K562 (cell line): ENCODE data around the gene TMEM163. TPM values are rescaled to one million over a fixed set of nuclear protein-coding genes. Genes with fewer than 3 reads are reported as not detected.

Experiments used
- ATAC-seq: fragments of 200-7000 bp; cut with Tn5 transposase; 3 replicates; pipeline ENCODE4 v1.9.1; 2020; ENCODE audit warnings: moderate library complexity
- BruUV-seq: library from RNA; stranded (reverse); fragments of 400-500 nt; replicated peaks from 2 replicates; lab custom pipeline; 2021; lab: Mats Ljungman, UMichigan
- CTCF ChIA-PET: fragments of 300-600 bp; formaldehyde crosslinking; extraction: SDS; loops from one replicate; lab custom pipeline; 2021; ENCODE audit warnings: low intra/inter-chr PET ratio; lab: Yijun Ruan, JAX
- POLR2A ChIA-PET: fragments of 300-600, 350-650 bp; sonication (Branson Sonifier 250); formaldehyde crosslinking; extraction: SDS; loops from one replicate; lab custom pipeline; 2021; ENCODE audit warnings: antibody characterized with exemption, inconsistent platforms; lab: Yijun Ruan, JAX
- DNase-seq, 4 experiments: peaks; one replicate each; pipeline versions ENCODE4 v3.0.0 to v3.0.0-alpha.2; 2011 to 2018; ENCODE audit warnings: low spot score in 3 of 4, mixed read lengths in 3 of 4; ENCODE audit errors: extremely low read depth in 1 of 4
- FAIRE-seq: peaks from 2 replicates; lab custom pipeline; 2011; peaks lifted over from hg19 to GRCh38; lab: Jason Lieb, UNC
- H2AFZ ChIP-seq: 2 replicates; pipeline ENCODE4 v1.6.0; 2011; ENCODE audit warnings: low read depth, low read length, control low read depth, inconsistent platforms
- H3K27ac ChIP-seq: fragments of 200-600 bp; 3 replicates; pipeline ENCODE4 v1.8.0; 2011; ENCODE audit warnings: low read depth, mild to moderate bottlenecking, control low read depth, inconsistent platforms, low read length, moderate library complexity, mixed read lengths; ENCODE audit errors: extremely low read depth
- H3K27me3 ChIP-seq, 2 experiments: fragments of 300-600 bp in 1 of 2; 2 replicates in 1 of 2; 3 replicates in 1 of 2; pipeline versions ENCODE4 v1.6.0 to v1.8.0; 2011; ENCODE audit warnings: inconsistent platforms in 2 of 2, low read length in 2 of 2, mild to moderate bottlenecking in 1 of 2, mixed read lengths in 1 of 2, moderate library complexity in 1 of 2; ENCODE audit not compliant: control insufficient read depth in 2 of 2, insufficient read depth in 2 of 2
- H3K36me3 ChIP-seq: fragments of 300-600 bp; 3 replicates; pipeline ENCODE4 v1.8.0; 2011; ENCODE audit warnings: mild to moderate bottlenecking, low read length, inconsistent platforms; ENCODE audit not compliant: control insufficient read depth, insufficient read depth
- H3K4me1 ChIP-seq, 2 experiments: fragments of 200-600 bp in 1 of 2; replicated peaks in 1 of 2; 2 replicates in 1 of 2; 3 replicates in 1 of 2; pipeline versions ENCODE4 v1.5.1 to v1.8.0; 2011; ENCODE audit warnings: inconsistent platforms in 2 of 2, low read length in 2 of 2, mild to moderate bottlenecking in 1 of 2, mixed read lengths in 1 of 2, moderate library complexity in 1 of 2; ENCODE audit not compliant: control insufficient read depth in 2 of 2, insufficient read depth in 2 of 2
- H3K4me2 ChIP-seq: 2 replicates; pipeline ENCODE4 v1.6.1; 2011; ENCODE audit warnings: low read length, control low read depth, inconsistent platforms, mixed read lengths; ENCODE audit not compliant: insufficient read depth
- H3K4me3 ChIP-seq: fragments of 200-600 bp; sonication (generic), shearing (Covaris generic); 2 replicates; pipeline ENCODE4 v1.5.1; 2016; ENCODE audit warnings: control low read depth, inconsistent platforms
- H3K79me2 ChIP-seq: fragments of 200-600 bp; 3 replicates; pipeline ENCODE4 v1.8.0; 2011; ENCODE audit warnings: low read length, inconsistent platforms; ENCODE audit not compliant: control insufficient read depth, insufficient read depth
- H3K9ac ChIP-seq, 2 experiments: 2 replicates each; pipeline versions ENCODE4 v1.6.0 to v1.6.1; 2011; ENCODE audit warnings: low read depth in 2 of 2, low read length in 2 of 2, control low read depth in 1 of 2, inconsistent platforms in 1 of 2, mild to moderate bottlenecking in 1 of 2, mixed read lengths in 1 of 2; ENCODE audit not compliant: insufficient read depth in 1 of 2
- H3K9me1 ChIP-seq: one replicate; pipeline ENCODE4 v1.6.0; 2011; ENCODE audit warnings: inconsistent platforms, mild to moderate bottlenecking, low read length, moderate library complexity; ENCODE audit not compliant: control insufficient read depth, insufficient read depth
- H3K9me3 ChIP-seq: replicated peaks from 2 replicates; pipeline ENCODE4 v1.5.1; 2011; ENCODE audit warnings: low read depth, low read length, inconsistent platforms; ENCODE audit not compliant: control insufficient read depth, insufficient read depth
- H4K20me1 ChIP-seq: replicated peaks from 2 replicates; pipeline ENCODE4 v1.6.1; 2011; ENCODE audit warnings: low read length, inconsistent platforms, mixed read lengths; ENCODE audit not compliant: control insufficient read depth, insufficient read depth
- DDX20 ChIP-seq: fragments of 450-650 bp; IDR thresholded peaks from 2 replicates; pipeline ENCODE4 v1.6.1; 2016; ENCODE audit warnings: missing genetic modification characterization, low read depth, mild to moderate bottlenecking, missing compliant biosample characterization, moderate library complexity
- EHMT2 ChIP-seq: fragments of 450-650 bp; IDR thresholded peaks from 2 replicates; pipeline ENCODE4 v1.6.1; 2018; ENCODE audit warnings: antibody characterized with exemption
- IFI16 ChIP-seq: fragments of 250-450 bp; sonication (Bioruptor Pico); IDR thresholded peaks from 2 replicates; pipeline ENCODE4 v2.1.2; 2022; ENCODE audit warnings: mild to moderate bottlenecking, inconsistent platforms
- ILF3 ChIP-seq: fragments of 450-650 bp; IDR thresholded peaks from 2 replicates; pipeline ENCODE4 v1.6.1; 2018; ENCODE audit warnings: antibody characterized with exemption, mild to moderate bottlenecking, moderate library complexity, borderline replicate concordance
- KAT2B ChIP-seq: IDR thresholded peaks from one replicate; pipeline ENCODE4 v1.6.1; 2012; ENCODE audit warnings: low read depth, mild to moderate bottlenecking, control low read depth, inconsistent platforms, low read length, moderate library complexity
- KLF1 ChIP-seq: fragments of 450-650 bp; IDR thresholded peaks from 2 replicates; pipeline ENCODE4 v1.6.1; 2016; ENCODE audit warnings: missing genetic modification characterization, missing compliant biosample characterization
- MTA2 ChIP-seq: fragments of 450-650 bp; IDR thresholded peaks from 2 replicates; pipeline ENCODE4 v1.6.1; 2016; ENCODE audit warnings: low read depth
- NFIC ChIP-seq: fragments of 450-650 bp; IDR thresholded peaks from 2 replicates; pipeline ENCODE4 v1.6.1; 2017; ENCODE audit warnings: mild to moderate bottlenecking, inconsistent platforms
- NR2C1 ChIP-seq, 2 experiments: fragments of 450-650 bp; IDR thresholded peaks; 2 replicates each; pipeline ENCODE4 v1.6.1; 2017; ENCODE audit warnings: mild to moderate bottlenecking in 2 of 2, antibody characterized with exemption in 1 of 2, inconsistent platforms in 1 of 2, missing compliant biosample characterization in 1 of 2, missing genetic modification characterization in 1 of 2
- RBM25 ChIP-seq: fragments of 200-400 bp; formaldehyde crosslinking; IDR thresholded peaks from 2 replicates; pipeline ENCODE4 v1.6.1; 2018; ENCODE audit warnings: low read length, low read depth, moderate library complexity; ENCODE audit not compliant: severe bottlenecking
- RUNX1 ChIP-seq: sonication (generic); IDR thresholded peaks from 2 replicates; pipeline ENCODE4 v1.6.1; 2016; ENCODE audit warnings: antibody characterized with exemption, low read depth
- ZNF274 ChIP-seq: IDR thresholded peaks from 2 replicates; pipeline ENCODE4 v1.6.1; 2011; ENCODE audit warnings: low read depth, mild to moderate bottlenecking, low read length, moderate library complexity, borderline replicate concordance
- ZSCAN32 ChIP-seq: fragments of 450-650 bp; formaldehyde crosslinking; IDR thresholded peaks from 2 replicates; pipeline ENCODE4 v1.4.0; 2020; ENCODE audit warnings: mild to moderate bottlenecking, moderate library complexity
- WGBS: fragments of 100-300 bp; shearing (Covaris generic); methylation state at CpG from one replicate; pipeline ENCODE4 v1.1.6; 2016; ENCODE audit warnings: low coverage, mixed read lengths; ENCODE audit not compliant: insufficient coverage; ENCODE audit errors: missing lambda C conversion rate; 5-methylcytosine and 5-hydroxymethylcytosine counted together
- in situ Hi-C: fragments of 300-500 bp; cut with MboI; formaldehyde crosslinking; loops from 4 replicates; pipeline ENCODE4 v1.15.0; 2018; ENCODE audit warnings: inconsistent platforms, mixed read lengths
- intact Hi-C: fragments of 100-400 bp; cut with micrococcal nuclease; formaldehyde crosslinking; loops from 2 replicates; pipeline ENCODE4 v1.14.2; 2022
- polyA plus RNA-seq, 8 experiments: library from polyadenylated mRNA; depleted of rRNA in 4 of 8; stranded (reverse) in 5 of 8; unstranded in 3 of 8; fragments of >200 nt; fragmentation: Nextera tagmentation in 2 of 8; fragmentation: Illumina TruSeq in 1 of 8; extraction: Ambion mirVana in 2 of 8; extraction: Trizol in 1 of 8; gene quantifications; 2 replicates each; pipeline versions ENCODE4 v1.2.1 to v1.2.3, GENCODE V29; 2011 to 2014; ENCODE audit warnings: inconsistent platforms in 1 of 8, missing spikeins in 1 of 8
- total RNA-seq, 7 experiments: library from RNA; depleted of rRNA in 6 of 7; stranded (reverse); fragments of >200 nt in 6 of 7; fragmentation: Illumina TruSeq in 2 of 7; extraction: Trizol in 2 of 7; gene quantifications; 2 replicates each; pipeline versions ENCODE4 v1.2.1 to v1.2.3, GENCODE V29; 2011 to 2021; ENCODE audit warnings: low replicate concordance in 1 of 7
- TF ChIP-seq, protein P1 (sequence below): fragments of 200-800 bp; sonication (Bioruptor generic); IDR thresholded peaks from 2 replicates; pipeline ENCODE4 v1.6.1; 2016; ENCODE audit warnings: missing genetic modification characterization, missing compliant biosample characterization
- TF ChIP-seq, protein P2 (sequence below): fragments of 450-650 bp; formaldehyde crosslinking; IDR thresholded peaks from 2 replicates; pipeline ENCODE4 v1.4.0; 2022; ENCODE audit warnings: missing genetic modification characterization

Gene TMEM163
- total and polyA plus RNA-seq, 9 of the 15 experiments (the other 6 are each of a cell fraction or from before 2014, with no cell fraction given), result 0.04 to 0.68 (median 0.16) TPM; not detected in 3

DNA sequence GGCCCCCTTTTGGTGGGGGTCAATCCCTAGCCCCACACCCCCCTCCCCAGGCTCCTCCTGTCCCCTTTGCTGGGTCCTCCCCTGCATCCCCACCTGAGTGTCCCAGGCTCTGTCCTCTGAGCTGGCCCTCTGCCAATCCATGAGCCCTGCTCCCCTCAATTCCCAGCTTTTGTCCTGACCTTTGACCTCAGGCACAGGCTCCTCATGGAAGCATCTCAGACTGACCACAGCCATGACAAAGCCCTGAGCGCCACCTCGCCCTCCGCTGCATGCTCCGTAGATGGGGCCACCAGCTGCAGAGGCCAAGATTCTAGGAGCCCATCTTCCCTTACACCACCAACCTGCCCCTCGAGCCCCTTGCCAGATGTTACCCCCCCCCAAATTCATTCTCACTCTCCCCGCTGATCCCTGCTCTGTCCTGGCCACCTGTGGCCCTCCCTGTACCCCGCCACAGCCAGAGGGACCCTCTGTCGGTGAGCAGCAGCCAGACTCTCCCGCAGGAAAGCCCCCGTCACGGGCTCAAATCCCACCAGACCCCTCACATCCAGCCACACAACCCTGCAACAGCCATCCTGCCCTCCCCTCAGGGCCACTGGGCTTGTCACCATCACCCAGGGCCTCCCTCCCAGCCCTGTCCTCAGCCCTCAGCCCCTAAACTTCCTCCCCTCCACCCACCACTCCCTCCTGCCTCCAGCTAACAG lies 258.9 kb downstream of the TMEM163 start:
- H3K79me2 ChIP-seq, result no peaks in the 10 kb centered on the region
- H3K9me3 ChIP-seq, result no peaks in the 10 kb centered on the region
- H4K20me1 ChIP-seq, result 0 out of 2 replicates have a peak, but pooled peaks cover 14% of the 10 kb centered on the region
- H3K9me1 ChIP-seq, result no peaks in the 10 kb centered on the region
- no peak overlapping the region for H3K4me2 ChIP-seq
- no TSS peak for BruUV-seq
- ATAC-seq (no peak), FAIRE-seq (no peak), DNase-seq (no peak)
- H3K4me1 ChIP-seq, result no peaks in the 10 kb centered on the region
- 11% methylated on average over 9 of the region's 11 CpGs for WGBS
- no peaks in the 10 kb centered on the region for H3K36me3 ChIP-seq
- TF ChIP-seq, protein P1, sequence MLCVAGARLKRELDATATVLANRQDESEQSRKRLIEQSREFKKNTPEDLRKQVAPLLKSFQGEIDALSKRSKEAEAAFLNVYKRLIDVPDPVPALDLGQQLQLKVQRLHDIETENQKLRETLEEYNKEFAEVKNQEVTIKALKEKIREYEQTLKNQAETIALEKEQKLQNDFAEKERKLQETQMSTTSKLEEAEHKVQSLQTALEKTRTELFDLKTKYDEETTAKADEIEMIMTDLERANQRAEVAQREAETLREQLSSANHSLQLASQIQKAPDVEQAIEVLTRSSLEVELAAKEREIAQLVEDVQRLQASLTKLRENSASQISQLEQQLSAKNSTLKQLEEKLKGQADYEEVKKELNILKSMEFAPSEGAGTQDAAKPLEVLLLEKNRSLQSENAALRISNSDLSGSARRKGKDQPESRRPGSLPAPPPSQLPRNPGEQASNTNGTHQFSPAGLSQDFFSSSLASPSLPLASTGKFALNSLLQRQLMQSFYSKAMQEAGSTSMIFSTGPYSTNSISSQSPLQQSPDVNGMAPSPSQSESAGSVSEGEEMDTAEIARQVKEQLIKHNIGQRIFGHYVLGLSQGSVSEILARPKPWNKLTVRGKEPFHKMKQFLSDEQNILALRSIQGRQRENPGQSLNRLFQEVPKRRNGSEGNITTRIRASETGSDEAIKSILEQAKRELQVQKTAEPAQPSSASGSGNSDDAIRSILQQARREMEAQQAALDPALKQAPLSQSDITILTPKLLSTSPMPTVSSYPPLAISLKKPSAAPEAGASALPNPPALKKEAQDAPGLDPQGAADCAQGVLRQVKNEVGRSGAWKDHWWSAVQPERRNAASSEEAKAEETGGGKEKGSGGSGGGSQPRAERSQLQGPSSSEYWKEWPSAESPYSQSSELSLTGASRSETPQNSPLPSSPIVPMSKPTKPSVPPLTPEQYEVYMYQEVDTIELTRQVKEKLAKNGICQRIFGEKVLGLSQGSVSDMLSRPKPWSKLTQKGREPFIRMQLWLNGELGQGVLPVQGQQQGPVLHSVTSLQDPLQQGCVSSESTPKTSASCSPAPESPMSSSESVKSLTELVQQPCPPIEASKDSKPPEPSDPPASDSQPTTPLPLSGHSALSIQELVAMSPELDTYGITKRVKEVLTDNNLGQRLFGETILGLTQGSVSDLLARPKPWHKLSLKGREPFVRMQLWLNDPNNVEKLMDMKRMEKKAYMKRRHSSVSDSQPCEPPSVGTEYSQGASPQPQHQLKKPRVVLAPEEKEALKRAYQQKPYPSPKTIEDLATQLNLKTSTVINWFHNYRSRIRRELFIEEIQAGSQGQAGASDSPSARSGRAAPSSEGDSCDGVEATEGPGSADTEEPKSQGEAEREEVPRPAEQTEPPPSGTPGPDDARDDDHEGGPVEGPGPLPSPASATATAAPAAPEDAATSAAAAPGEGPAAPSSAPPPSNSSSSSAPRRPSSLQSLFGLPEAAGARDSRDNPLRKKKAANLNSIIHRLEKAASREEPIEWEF (CRISPR knock-in tag), result no peak
- TF ChIP-seq DDX20 (tag) (no peak), EHMT2 (no peak), IFI16 (CRISPR knock-in tag) (no peak), RBM25 (no peak), NFIC (peak; percentile 45; the same call in 1 of the 2 replicates), KAT2B (no peak), MTA2 (no peak), RUNX1 (no peak), NR2C1 (IDR thresholded peaks at IDR 0.05) (no peak), NR2C1 (tag; IDR thresholded peaks at IDR 0.05) (peak; percentile 62), ZSCAN32 (CRISPR knock-in tag) (no peak), KLF1 (tag) (no peak), ZNF274 (no peak), ILF3 (no peak)
- TF ChIP-seq, protein P2, sequence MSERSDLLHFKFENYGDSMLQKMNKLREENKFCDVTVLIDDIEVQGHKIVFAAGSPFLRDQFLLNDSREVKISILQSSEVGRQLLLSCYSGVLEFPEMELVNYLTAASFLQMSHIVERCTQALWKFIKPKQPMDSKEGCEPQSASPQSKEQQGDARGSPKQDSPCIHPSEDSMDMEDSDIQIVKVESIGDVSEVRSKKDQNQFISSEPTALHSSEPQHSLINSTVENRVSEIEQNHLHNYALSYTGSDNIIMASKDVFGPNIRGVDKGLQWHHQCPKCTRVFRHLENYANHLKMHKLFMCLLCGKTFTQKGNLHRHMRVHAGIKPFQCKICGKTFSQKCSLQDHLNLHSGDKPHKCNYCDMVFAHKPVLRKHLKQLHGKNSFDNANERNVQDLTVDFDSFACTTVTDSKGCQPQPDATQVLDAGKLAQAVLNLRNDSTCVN (CRISPR knock-in tag), result no peak
- H3K4me3 ChIP-seq, result no peak overlapping the region
- in situ Hi-C loops (loop anchor here (5.0 to 10.0 kb wide), 2 partner anchors 345 to 442 kb away; no protein-coding TSS in a partner anchor), intact Hi-C loops (loop anchor here (2.0 kb wide), 1 partner anchor 439 kb away; no protein-coding TSS in a partner anchor)
- CTCF ChIA-PET, result interaction anchor here (0.8 to 1.8 kb wide), 2 partner anchors 434 to 438 kb away, joined by 3 to 7 read pairs; no protein-coding TSS in a partner anchor
- POLR2A ChIA-PET, result interaction anchor here (0.6 kb wide), 1 partner anchor 80 kb away, joined by 3 read pairs; no protein-coding TSS in a partner anchor
- H3K27me3 ChIP-seq, result peaks cover 9 to 84% of the 10 kb centered on the region in 2 experiments
- no peak overlapping the region for H3K27ac ChIP-seq
- H2AFZ ChIP-seq, result no peak overlapping the region
- no peak overlapping the region for H3K9ac ChIP-seq
